SK-N-SH (cell line): ENCODE results near the gene KLHL22. TPM values are rescaled to one million over a fixed set of nuclear protein-coding genes. Genes with fewer than 3 reads are reported as not detected.
A peak's percentile ranks its signal among the peaks of the same experiment; 100 is the strongest.

Experiments
- CTCF ChIA-PET: fragments of 300-600, 350-600 bp; formaldehyde crosslinking; extraction: SDS; loops from one replicate; lab custom pipeline; 2021; lab: Yijun Ruan, JAX
- POLR2A ChIA-PET: fragments of 350-600 bp; sonication (Branson Sonifier 250); formaldehyde crosslinking; extraction: SDS; loops from one replicate; lab custom pipeline; 2020; ENCODE audit warnings: antibody characterized with exemption, inconsistent platforms; lab: Yijun Ruan, JAX
- DNase-seq: peaks from one replicate; pipeline ENCODE4 v3.0.0; 2012
- H2AFZ ChIP-seq: fragments of 200-600 bp; sonication (generic); 2 replicates; pipeline ENCODE4 v1.8.1; 2016; ENCODE audit warnings: antibody characterized with exemption, mild to moderate bottlenecking, low read depth
- H3F3A ChIP-seq: fragments of 200-600 bp; sonication (generic); replicated peaks from 2 replicates; pipeline ENCODE3; 2016; ENCODE audit warnings: antibody characterized with exemption, mild to moderate bottlenecking; ENCODE audit not compliant: insufficient read depth
- H3K27ac ChIP-seq, 2 experiments: fragments of 200-500 bp in 1 of 2; fragments of 200-600 bp in 1 of 2; sonication (Bioruptor generic) in 1 of 2; sonication (generic), shearing (Covaris generic) in 1 of 2; 2 replicates each; pipeline versions ENCODE4 v1.5.1 to v1.6.1; 2014 to 2016; ENCODE audit warnings: low read depth in 2 of 2, inconsistent platforms in 1 of 2, low read length in 1 of 2, mild to moderate bottlenecking in 1 of 2, mixed read lengths in 1 of 2
- H3K27me3 ChIP-seq: fragments of 200-600 bp; sonication (generic), shearing (Covaris generic); 2 replicates; pipeline ENCODE4 v1.6.1; 2016; ENCODE audit warnings: mixed run types; ENCODE audit not compliant: insufficient read depth
- H3K36me3 ChIP-seq, 2 experiments: fragments of 200-500 bp in 1 of 2; fragments of 200-600 bp in 1 of 2; sonication (Bioruptor generic) in 1 of 2; sonication (generic) in 1 of 2; replicated peaks in 1 of 2; 2 replicates each; pipeline versions ENCODE3 to v1.5.1; 2014 to 2016; ENCODE audit warnings: low read length in 1 of 2, mild to moderate bottlenecking in 1 of 2; ENCODE audit not compliant: insufficient read depth in 2 of 2, control insufficient read depth in 1 of 2
- H3K4me1 ChIP-seq, 2 experiments: fragments of 200-500 bp in 1 of 2; fragments of 200-600 bp in 1 of 2; sonication (Bioruptor generic) in 1 of 2; sonication (generic), shearing (Covaris generic) in 1 of 2; 2 replicates each; pipeline versions ENCODE4 v1.5.1 to v1.6.1; 2014 to 2016; ENCODE audit warnings: low read depth in 1 of 2, low read length in 1 of 2, mixed run types in 1 of 2; ENCODE audit not compliant: insufficient read depth in 2 of 2, control insufficient read depth in 1 of 2
- H3K4me2 ChIP-seq: fragments of 200-600 bp; sonication (generic), shearing (Covaris generic); 2 replicates; pipeline ENCODE4 v1.6.1; 2017; ENCODE audit warnings: mixed run types
- H3K4me3 ChIP-seq, 2 experiments: fragments of 200-500 bp in 1 of 2; fragments of 200-600 bp in 1 of 2; sonication (Bioruptor generic) in 1 of 2; sonication (generic), shearing (Covaris generic) in 1 of 2; 2 replicates each; pipeline versions ENCODE4 v1.5.1 to v1.8.1; 2014 to 2016; ENCODE audit warnings: low read depth in 2 of 2, inconsistent platforms in 1 of 2, low read length in 1 of 2, mild to moderate bottlenecking in 1 of 2, mixed read lengths in 1 of 2, moderate library complexity in 1 of 2
- H3K79me2 ChIP-seq: fragments of 200-600 bp; sonication (generic); 2 replicates; pipeline ENCODE4 v1.8.1; 2017; ENCODE audit warnings: mild to moderate bottlenecking; ENCODE audit not compliant: insufficient read depth
- H3K9ac ChIP-seq: fragments of 200-600 bp; sonication (generic); 2 replicates; pipeline ENCODE4 v1.6.1; 2017; ENCODE audit warnings: mixed run types
- H3K9me2 ChIP-seq: fragments of 200-600 bp; sonication (generic); 2 replicates; pipeline ENCODE4 v1.6.1; 2017; ENCODE audit warnings: mixed run types
- H3K9me3 ChIP-seq: fragments of 200-600 bp; sonication (generic); 2 replicates; pipeline ENCODE4 v1.6.1; 2017; ENCODE audit warnings: mixed run types, mild to moderate bottlenecking, moderate library complexity
- H4K20me1 ChIP-seq: fragments of 200-600 bp; sonication (generic); 2 replicates; pipeline ENCODE4 v1.6.1; 2017; ENCODE audit warnings: mild to moderate bottlenecking, mixed run types; ENCODE audit not compliant: insufficient read depth
- CHD2 ChIP-seq: fragments of 150-350 bp; IDR thresholded peaks from 2 replicates; pipeline ENCODE4 v1.6.1; 2018; ENCODE audit warnings: low read length; ENCODE audit not compliant: partially characterized antibody
- EP300 ChIP-seq, 2 experiments: IDR thresholded peaks; 2 replicates each; pipeline versions ENCODE4 v1.4.0 to v1.6.1; 2012; ENCODE audit warnings: borderline replicate concordance in 1 of 2, low read depth in 1 of 2, low read length in 1 of 2
- EZH2phosphoT487 ChIP-seq: fragments of 200-600 bp; sonication (generic); IDR thresholded peaks from 2 replicates; pipeline ENCODE4 v1.6.1; 2017; ENCODE audit warnings: low read depth, mixed run types, mild to moderate bottlenecking, antibody characterized with exemption, moderate library complexity, borderline replicate concordance
- GATA2 ChIP-seq: sonication (generic); formaldehyde crosslinking; IDR thresholded peaks from 2 replicates; pipeline ENCODE4 v1.5.0; 2020; ENCODE audit warnings: mild to moderate bottlenecking, missing genetic modification reagents
- MXI1 ChIP-seq: IDR thresholded peaks from 2 replicates; pipeline ENCODE4 v1.6.1; 2012; ENCODE audit warnings: mild to moderate bottlenecking, low read depth, low read length, improper control_type of control experiment
- PBX3 ChIP-seq: IDR thresholded peaks from 2 replicates; pipeline ENCODE4; 2012
- POLR2AphosphoS5 ChIP-seq: IDR thresholded peaks from 2 replicates; pipeline ENCODE4 v1.6.1; 2012; ENCODE audit warnings: low read depth, low read length
- RAD21 ChIP-seq: IDR thresholded peaks from 2 replicates; pipeline ENCODE4 v1.6.1; 2012; ENCODE audit warnings: mild to moderate bottlenecking, low read length
- RCOR1 ChIP-seq: fragments of 150-350 bp; IDR thresholded peaks from 2 replicates; pipeline ENCODE4 v1.6.1; 2017; ENCODE audit warnings: antibody characterized with exemption, low read length
- SMC3 ChIP-seq: IDR thresholded peaks from 2 replicates; pipeline ENCODE4 v1.6.1; 2012; ENCODE audit warnings: low read depth, low read length, improper control_type of control experiment
- TCF12 ChIP-seq: IDR thresholded peaks from 2 replicates; pipeline ENCODE4 v1.4.0; 2012
- TEAD4 ChIP-seq: IDR thresholded peaks from 2 replicates; pipeline ENCODE4 v1.4.0; 2012; ENCODE audit warnings: mild to moderate bottlenecking, borderline replicate concordance; ENCODE audit not compliant: insufficient read depth
- USF1 ChIP-seq: IDR thresholded peaks from 2 replicates; pipeline ENCODE4 v1.4.0; 2012; ENCODE audit warnings: low read depth, borderline replicate concordance
- WGBS: methylation state at CpG from one replicate; pipeline ENCODE4 v1.1.6; 2017; ENCODE audit warnings: low lambda C conversion rate; 5-methylcytosine and 5-hydroxymethylcytosine counted together
- polyA plus RNA-seq, 3 experiments: library from polyadenylated mRNA; depleted of rRNA; stranded (reverse); fragments of >200 nt; gene quantifications; 2 replicates each; pipeline ENCODE4 v1.2.3, GENCODE V29; 2012

The KLHL22 gene
- polyA plus RNA-seq, 1 of the 3 experiments (the other 2 are of a cell fraction): 26.5 TPM

- no peak for TF ChIP-seq TCF12
- TF ChIP-seq TEAD4: no peak
Observed at GRCh38 chr22:20537325-20537756, 41.7 kb upstream of the KLHL22 start (continued).

DNA sequence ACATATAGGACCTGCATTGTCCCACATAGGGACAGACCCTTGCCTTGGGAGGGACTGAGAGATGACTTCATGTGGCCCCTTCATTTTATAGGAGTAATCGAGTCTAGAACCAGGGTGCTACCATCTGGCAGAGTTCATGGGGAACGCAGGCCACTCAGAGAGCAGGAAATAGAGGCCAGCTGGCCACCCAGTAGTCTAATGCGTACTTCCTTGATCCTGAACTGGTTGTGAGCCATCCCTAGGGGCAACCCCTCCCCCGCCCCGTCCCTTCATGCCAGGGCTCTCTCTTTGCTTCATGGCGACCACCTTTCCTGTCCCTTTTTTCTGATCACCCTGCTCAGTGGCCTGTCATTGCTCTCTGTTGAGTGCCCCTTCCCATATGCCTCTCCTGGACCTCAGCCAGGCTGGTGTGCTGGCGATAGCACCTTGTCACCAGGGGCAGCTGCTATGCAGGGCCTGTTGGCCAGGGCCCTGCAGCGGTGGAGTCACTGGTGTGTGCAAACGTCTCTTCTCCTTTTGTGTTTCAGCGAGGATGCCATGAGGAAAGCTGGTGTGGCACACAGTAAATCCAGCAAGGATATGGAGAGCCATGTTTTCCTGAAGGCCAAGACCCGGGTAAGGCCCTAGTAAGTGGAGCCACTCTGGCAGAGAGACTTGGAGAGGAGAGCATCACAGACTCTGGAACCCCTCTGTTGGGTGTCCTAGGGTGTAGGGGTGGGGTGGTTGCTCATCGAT is 41.2 kb upstream of the KLHL22 start:
- Histone ChIP-seq H3K4me2 (no peak overlapping the region), H3K4me3 (no peak overlapping the region), H3F3A (peaks cover 14% of the 10 kb centered on the region), H3K4me1 (peaks cover 23 to 59% of the 10 kb centered on the region in 2 experiments), H3K9ac (no peak overlapping the region), H3K27ac (peak overlapping the region in 1 of 2 experiments; percentile 93; a peak in 2 of 4 replicates), H3K27me3 (no peaks in the 10 kb centered on the region), H2AFZ (no peak overlapping the region), H3K79me2 (peaks cover 99% of the 10 kb centered on the region), H3K9me2 (no peaks in the 10 kb centered on the region), H4K20me1 (peaks cover 29% of the 10 kb centered on the region), H3K36me3 (peaks cover 10 to 40% of the 10 kb centered on the region in 2 experiments), H3K9me3 (no peaks in the 10 kb centered on the region)
- 58% methylated on average over 10 of the region's 12 CpGs for WGBS
- CTCF ChIA-PET: interaction anchor here (0.9 to 3.8 kb wide), 6 partner anchors 10 to 118 kb away, joined by 3 to 32 read pairs (median 4); no protein-coding TSS in a partner anchor
- TF ChIP-seq RCOR1 (peak; percentile 69), POLR2AphosphoS5 (no peak), RAD21 (no peak; the same call in 1 of the 2 replicates), EZH2phosphoT487 (no peak), CHD2 (peak; percentile 81), TCF12 (no peak), GATA2 (peak; percentile 76), EP300 (IDR thresholded peaks at IDR 0.05; ENCODE audit: borderline replicate concordance in 1 of 2, low read depth in 1 of 2, low read length in 1 of 2) (peak in 1 of 2 experiments; percentile 78; a peak in 2 of 4 replicates), MXI1 (peak; percentile 91)
- POLR2A ChIA-PET: interaction anchor here (1.0 to 1.7 kb wide), 3 partner anchors 13 to 386 kb away, joined by 3 to 7 read pairs (median 3); partner anchors contain the start of gene MED15
- DNase-seq: peak; percentile 85

GRCh38 chr22:20533879-20534265 is 38.3 kb upstream of the KLHL22 start:
- Histone ChIP-seq H3K36me3 (peaks cover 9 to 24% of the 10 kb centered on the region in 2 experiments), H3K9ac (no peak overlapping the region), H3K4me2 (peak overlapping the region; percentile 71; the same call in 1 of the 2 replicates), H3K4me3 (no peak overlapping the region), H4K20me1 (peaks cover 29% of the 10 kb centered on the region), H3K27ac (peak overlapping the region; percentile 95 to 96), H3K4me1 (peaks cover 35 to 79% of the 10 kb centered on the region in 2 experiments), H3K27me3 (no peaks in the 10 kb centered on the region), H2AFZ (no peak overlapping the region), H3K9me3 (no peaks in the 10 kb centered on the region), H3K9me2 (no peaks in the 10 kb centered on the region), H3F3A (peaks cover 39% of the 10 kb centered on the region), H3K79me2 (peaks cover 85% of the 10 kb centered on the region)
- 34% methylated on average over 2 of the region's 3 CpGs for WGBS
- peak; percentile 68 for DNase-seq
- TF ChIP-seq EP300 (IDR thresholded peaks at IDR 0.05; ENCODE audit: borderline replicate concordance in 1 of 2, low read depth in 1 of 2, low read length in 1 of 2) (peak in 1 of 2 experiments; percentile 69; a peak in 1 of 4 replicates), PBX3 (no peak), SMC3 (0 out of 2 replicates have a peak, but pooled peaks have one; percentile 2), CHD2 (peak; percentile 46), MXI1 (peak; percentile 74; the same call in 1 of the 2 replicates), RAD21 (no peak), USF1 (no peak), TCF12 (no peak), GATA2 (peak; percentile 77)
- ChIA-PET CTCF (interaction anchor here (2.2 to 4.3 kb wide), 2 partner anchors 26 to 31 kb away, joined by 7 to 30 read pairs; partner anchors contain the start of gene MED15), POLR2A (interaction anchor here (1.0 to 1.1 kb wide), 2 partner anchors 25 to 31 kb away, joined by 3 read pairs; no protein-coding TSS in a partner anchor)
